ENCODE data around the gene TUBB4A.

DNA sequence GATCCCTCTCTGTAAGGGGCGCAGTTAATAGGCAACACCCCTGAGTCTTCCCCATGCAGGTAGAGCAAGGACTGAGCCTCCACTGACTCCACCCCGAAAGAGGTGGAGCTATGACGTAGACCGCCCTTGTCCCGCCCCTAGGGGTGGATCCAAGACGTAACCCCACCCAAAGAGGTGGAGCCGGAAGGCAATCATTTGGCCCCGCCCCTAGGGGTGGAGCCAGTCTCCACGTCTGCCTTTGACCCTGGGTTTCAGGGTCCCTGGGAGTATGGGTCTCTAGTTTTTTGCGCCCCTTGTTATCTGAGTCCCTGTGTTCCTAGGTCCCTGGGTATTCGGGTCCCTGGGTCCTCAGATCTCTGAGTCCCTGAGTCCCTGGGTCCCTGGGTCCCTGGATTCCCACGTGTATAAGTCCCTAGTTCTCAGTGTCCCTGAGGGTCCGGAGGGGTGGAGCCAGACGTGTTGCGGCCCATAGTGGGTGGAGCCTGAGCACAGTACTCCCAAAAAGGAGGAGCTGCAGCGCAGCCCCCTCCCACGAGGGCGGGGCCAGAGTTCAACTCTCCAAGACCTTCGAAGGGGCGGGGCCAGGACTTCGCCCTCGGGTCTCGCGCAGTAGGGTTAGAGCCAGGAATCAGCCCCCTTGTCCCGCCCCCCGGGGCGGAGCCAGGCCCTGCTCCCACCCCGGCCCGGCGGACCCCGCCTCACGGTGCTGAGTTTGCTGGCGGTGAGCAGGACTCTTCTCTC lies 25.8 kb downstream of the TUBB4A start:
- TF ChIP-seq, protein P1, sequence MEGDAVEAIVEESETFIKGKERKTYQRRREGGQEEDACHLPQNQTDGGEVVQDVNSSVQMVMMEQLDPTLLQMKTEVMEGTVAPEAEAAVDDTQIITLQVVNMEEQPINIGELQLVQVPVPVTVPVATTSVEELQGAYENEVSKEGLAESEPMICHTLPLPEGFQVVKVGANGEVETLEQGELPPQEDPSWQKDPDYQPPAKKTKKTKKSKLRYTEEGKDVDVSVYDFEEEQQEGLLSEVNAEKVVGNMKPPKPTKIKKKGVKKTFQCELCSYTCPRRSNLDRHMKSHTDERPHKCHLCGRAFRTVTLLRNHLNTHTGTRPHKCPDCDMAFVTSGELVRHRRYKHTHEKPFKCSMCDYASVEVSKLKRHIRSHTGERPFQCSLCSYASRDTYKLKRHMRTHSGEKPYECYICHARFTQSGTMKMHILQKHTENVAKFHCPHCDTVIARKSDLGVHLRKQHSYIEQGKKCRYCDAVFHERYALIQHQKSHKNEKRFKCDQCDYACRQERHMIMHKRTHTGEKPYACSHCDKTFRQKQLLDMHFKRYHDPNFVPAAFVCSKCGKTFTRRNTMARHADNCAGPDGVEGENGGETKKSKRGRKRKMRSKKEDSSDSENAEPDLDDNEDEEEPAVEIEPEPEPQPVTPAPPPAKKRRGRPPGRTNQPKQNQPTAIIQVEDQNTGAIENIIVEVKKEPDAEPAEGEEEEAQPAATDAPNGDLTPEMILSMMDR (IDR thresholded peaks at IDR 0.05; ENCODE audit: poor library complexity), result no peak
- no peak for TF ChIP-seq EZH2 (IDR thresholded peaks at IDR 0.05; ENCODE audit: borderline replicate concordance)
